M059J (cell line): ENCODE measurements around the gene SLCO4A1. TPM values are rescaled to one million over a fixed set of nuclear protein-coding genes. Genes with fewer than 3 reads are reported as not detected.

ENCODE experiments used
- DNase-seq: peaks from one replicate; pipeline ENCODE4 v3.0.0-alpha.2; 2012; ENCODE audit warnings: low read depth
- total RNA-seq: library from RNA; depleted of rRNA; stranded (reverse); fragments of >200 nt; shearing (Covaris generic); gene quantifications from 2 replicates; pipeline ENCODE4 v1.2.3, GENCODE V29; 2014

SLCO4A1 gene
- total RNA-seq, 1 experiment from 2014 or later, result 69.5 TPM

GRCh38 chr20:62700261-62700930 is 58.1 kb downstream of the SLCO4A1 start:
- DNase-seq, result no peak

GRCh38 chr20:62701161-62702012 is 59.1 kb downstream of the SLCO4A1 start:
- no peak for DNase-seq

GRCh38 chr20:62702013-62702300 is 59.7 kb downstream of the SLCO4A1 start:
- DNase-seq, result no peak

GRCh38 chr20:62702895-62703852 is 60.9 kb downstream of the SLCO4A1 start:
- peak; percentile 98 for DNase-seq

GRCh38 chr20:62703853-62704228 is 61.5 kb downstream of the SLCO4A1 start:
- peak; percentile 62 for DNase-seq

- peak; percentile 97 for DNase-seq
Measured at GRCh38 chr20:62704341-62704948, 62.1 kb downstream of the SLCO4A1 start.

GRCh38 chr20:62705627-62706026 is 63.3 kb downstream of the SLCO4A1 start:
- no peak for DNase-seq

- no peak for DNase-seq
Measured at GRCh38 chr20:62706344-62706743, 64.0 kb downstream of the SLCO4A1 start.

GRCh38 chr20:62706857-62707256 is 64.6 kb downstream of the SLCO4A1 start:
- DNase-seq, result no peak

GRCh38 chr20:62707276-62707920 is 65.1 kb downstream of the SLCO4A1 start:
- DNase-seq, result no peak

- DNase-seq, result no peak
Measured at GRCh38 chr20:62707921-62708521, 65.7 kb downstream of the SLCO4A1 start.

GRCh38 chr20:62708591-62709536 is 66.6 kb downstream of the SLCO4A1 start, which contains the start of gene NTSR1:
TSS of gene NTSR1 (plus strand) at chr20:62708836. CDS start at chr20:62709208, 372 bp downstream.
- no peak for DNase-seq

- no peak for DNase-seq
Measured at GRCh38 chr20:62709537-62709905, 67.2 kb downstream of the SLCO4A1 start.

- no peak for DNase-seq
Measured at GRCh38 chr20:62710221-62710885, 68.0 kb downstream of the SLCO4A1 start.

- peak; percentile 87 for DNase-seq
Measured at GRCh38 chr20:62710886-62711702, 68.8 kb downstream of the SLCO4A1 start.

- no peak for DNase-seq
Measured at GRCh38 chr20:62711703-62712101, 69.4 kb downstream of the SLCO4A1 start.

- no peak for DNase-seq
Measured at GRCh38 chr20:62712606-62713005, 70.3 kb downstream of the SLCO4A1 start.

- no peak for DNase-seq
Measured at GRCh38 chr20:62714006-62714405, 71.7 kb downstream of the SLCO4A1 start.
